GM10266 (cell line): ENCODE results near the gene SLX4.

Experiments used
- DNase-seq: peaks from one replicate; pipeline ENCODE4 v3.0.0; 2012; ENCODE audit errors: extremely low spot score
- TF ChIP-seq, protein P1 (sequence below): IDR thresholded peaks from 2 replicates; pipeline ENCODE4 v1.5.1; 2012; ENCODE audit warnings: mild to moderate bottlenecking, low read depth; ENCODE audit not compliant: control insufficient read depth, insufficient read depth; ENCODE audit errors: missing control alignments

SLX4 gene

DNA sequence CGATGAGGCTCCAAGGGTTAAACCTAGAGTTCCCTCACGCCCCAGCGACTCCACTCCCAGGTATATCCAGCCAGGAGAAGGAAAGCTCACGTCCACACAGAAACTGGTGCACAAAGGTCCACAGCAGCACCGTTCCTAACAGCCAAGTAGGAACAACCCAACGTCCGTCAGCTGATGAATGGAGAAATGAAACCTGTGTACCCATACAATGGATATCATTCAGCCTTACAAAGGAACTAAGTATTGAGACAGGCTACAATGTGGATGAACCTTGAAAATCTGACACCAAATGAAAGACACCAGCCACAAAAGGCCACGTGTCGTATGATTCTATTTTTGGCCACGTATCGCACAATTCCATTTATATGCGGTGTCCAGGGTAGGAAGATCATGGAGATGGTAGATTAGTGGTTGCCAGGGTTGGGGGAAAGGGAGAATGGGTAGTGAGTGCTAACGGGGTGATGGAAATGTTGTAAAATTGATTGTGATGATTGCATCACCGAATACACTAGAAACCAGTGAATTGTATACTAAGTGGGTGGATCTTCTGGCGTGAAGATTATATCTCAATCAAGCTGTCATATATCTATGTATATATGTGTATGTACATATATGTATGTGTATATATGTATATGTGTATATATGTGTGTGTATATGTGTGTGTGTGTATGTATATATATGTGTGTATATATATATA lies 64.3 kb downstream of the SLX4 start:
- TF ChIP-seq, protein P1, sequence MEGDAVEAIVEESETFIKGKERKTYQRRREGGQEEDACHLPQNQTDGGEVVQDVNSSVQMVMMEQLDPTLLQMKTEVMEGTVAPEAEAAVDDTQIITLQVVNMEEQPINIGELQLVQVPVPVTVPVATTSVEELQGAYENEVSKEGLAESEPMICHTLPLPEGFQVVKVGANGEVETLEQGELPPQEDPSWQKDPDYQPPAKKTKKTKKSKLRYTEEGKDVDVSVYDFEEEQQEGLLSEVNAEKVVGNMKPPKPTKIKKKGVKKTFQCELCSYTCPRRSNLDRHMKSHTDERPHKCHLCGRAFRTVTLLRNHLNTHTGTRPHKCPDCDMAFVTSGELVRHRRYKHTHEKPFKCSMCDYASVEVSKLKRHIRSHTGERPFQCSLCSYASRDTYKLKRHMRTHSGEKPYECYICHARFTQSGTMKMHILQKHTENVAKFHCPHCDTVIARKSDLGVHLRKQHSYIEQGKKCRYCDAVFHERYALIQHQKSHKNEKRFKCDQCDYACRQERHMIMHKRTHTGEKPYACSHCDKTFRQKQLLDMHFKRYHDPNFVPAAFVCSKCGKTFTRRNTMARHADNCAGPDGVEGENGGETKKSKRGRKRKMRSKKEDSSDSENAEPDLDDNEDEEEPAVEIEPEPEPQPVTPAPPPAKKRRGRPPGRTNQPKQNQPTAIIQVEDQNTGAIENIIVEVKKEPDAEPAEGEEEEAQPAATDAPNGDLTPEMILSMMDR = no peak
- DNase-seq = no peak

DNA sequence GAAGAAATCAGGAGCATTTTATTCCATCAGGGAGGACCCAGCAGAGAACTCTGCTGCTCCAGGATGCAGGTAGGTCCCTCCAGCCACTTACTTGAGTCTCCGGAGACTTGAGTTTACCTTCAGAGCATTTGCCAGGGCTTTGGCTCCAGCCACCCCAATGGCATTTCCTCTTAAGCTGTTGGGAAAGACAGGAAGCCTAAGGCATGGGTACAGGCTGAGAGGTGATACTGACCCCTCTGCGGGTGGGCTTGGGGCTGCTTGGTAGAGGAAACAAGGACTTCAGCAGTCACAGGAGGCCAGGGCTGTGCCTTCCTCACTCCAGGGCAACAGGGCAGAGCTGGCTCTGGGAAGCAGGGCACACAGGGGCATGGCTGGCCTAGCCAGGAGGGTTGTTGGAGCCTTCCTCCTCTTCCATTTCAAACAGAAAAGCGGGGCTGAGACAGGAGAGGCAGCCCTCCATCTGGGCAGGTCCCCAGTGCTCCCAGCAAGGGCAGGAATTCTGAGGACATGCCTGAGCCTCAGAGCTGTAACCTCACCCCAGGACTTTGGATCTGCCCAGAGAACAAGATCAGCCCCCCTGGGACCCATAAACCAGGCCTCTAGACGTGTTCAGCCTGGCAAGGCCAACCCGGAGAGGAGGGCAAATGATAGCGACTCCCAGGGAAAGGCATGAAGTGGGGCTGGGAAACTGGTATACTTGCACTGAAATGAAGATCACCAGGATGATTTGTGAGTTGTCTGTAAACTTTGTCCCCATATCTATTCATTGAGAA lies 68.6 kb downstream of the SLX4 start:
- TF ChIP-seq, protein P1 = no peak
- no peak for DNase-seq

DNA sequence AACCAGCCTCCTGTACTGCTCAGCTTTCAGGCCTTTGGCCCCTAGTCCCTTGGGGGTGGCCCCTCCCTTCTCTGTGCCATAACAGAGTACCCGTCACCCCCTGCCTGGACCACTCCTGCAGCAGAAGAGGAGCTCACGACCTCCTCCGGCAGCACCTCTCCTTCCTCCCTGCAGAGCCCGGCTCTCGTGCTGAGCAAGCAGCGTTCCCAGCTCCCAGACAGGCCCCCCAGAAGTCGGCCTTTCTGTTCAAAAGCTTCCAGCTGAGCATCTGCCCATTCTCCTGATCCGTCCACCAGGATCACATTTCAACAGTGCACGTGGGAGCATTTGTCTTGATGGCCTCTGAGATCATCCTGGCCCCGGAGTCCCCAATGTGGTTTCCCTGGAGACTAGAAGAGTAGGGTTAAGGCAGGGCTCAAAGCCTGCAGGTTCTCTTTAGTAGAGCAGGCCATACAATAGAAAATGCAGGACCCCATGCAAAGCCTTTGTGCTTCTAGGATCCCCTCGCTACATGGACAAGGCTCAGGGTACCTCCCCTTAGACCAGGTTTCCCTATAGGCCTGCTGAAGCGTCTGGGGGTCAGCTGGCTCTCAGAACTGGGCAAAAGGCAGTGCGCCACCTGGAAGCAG lies 69.8 kb downstream of the SLX4 start:
- TF ChIP-seq, protein P1 = no peak

DNA sequence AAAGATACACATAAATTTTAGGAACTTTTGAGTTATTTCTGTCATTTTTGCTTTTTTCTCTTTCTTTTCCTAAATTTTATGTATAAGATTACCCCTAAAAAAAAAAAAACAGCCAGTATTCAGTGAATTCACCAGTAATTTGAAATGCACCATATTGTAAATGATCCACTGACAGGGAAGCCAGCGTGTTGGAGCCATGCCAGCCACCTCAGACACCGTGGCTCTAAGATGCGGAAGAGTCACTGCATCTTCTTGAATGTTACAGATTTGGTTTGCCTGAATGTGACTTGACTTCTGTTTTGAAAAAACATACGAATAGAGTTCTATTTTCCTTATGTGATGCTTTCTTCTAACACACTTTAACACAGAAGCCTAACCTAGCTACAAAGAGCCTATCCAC lies 73.2 kb downstream of the SLX4 start:
- DNase-seq = no peak
- TF ChIP-seq, protein P1 = no peak

More for the DNA sequence above, 69.8 kb downstream of the SLX4 start:
- DNase-seq = no peak

DNA sequence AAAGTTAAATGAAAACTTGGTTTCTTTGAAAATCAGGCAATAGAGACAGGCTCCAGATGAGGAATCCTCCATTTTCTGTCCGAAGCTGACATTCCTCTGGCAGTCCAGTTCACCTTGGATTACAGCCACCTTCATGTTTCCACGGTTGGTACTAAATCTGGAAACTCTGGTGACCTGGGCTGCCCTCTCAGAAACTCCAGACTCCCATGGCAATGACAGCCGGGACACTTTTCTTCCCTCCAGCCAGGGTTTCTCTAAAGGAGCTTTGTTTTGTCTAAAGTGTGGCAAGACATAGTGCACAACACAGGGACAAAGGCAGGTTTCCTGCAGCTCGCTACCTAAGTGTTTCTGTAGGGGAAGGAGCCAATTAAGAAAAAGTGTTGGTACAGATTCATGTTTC lies 74.6 kb downstream of the SLX4 start:
- TF ChIP-seq, protein P1 = no peak
- no peak for DNase-seq

DNA sequence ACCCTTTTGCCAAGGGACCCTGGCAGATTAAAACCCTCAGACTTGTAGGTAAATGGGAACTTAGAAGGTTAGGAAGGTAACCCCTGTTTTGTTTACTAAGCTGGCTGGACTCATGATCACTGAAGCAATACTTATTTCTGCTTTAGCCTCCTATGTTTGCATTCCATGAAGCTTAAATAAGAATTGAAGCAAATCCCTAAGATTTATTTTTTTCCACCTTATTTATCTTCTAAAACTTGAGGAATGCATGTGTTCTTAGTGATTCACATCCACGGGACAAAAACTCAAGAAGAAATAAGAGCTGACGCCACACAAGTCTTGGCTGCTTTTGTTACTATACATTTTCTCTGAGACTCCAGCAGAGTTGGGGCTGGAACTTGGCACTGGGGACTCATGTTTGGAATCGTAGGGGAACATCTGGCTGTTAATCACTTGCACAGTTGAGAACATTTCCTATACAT lies 75.1 kb downstream of the SLX4 start:
- no peak for DNase-seq

More for the DNA sequence above, 75.1 kb downstream of the SLX4 start:
- TF ChIP-seq, protein P1 = no peak
